ENCODE results near the gene TTLL10. TPM values are rescaled to one million over a fixed set of nuclear protein-coding genes. Genes with fewer than 3 reads are reported as not detected.

Gene TTLL10
- total and polyA plus RNA-seq, 4 donors: 0.15 TPM; not detected in 3

DNA sequence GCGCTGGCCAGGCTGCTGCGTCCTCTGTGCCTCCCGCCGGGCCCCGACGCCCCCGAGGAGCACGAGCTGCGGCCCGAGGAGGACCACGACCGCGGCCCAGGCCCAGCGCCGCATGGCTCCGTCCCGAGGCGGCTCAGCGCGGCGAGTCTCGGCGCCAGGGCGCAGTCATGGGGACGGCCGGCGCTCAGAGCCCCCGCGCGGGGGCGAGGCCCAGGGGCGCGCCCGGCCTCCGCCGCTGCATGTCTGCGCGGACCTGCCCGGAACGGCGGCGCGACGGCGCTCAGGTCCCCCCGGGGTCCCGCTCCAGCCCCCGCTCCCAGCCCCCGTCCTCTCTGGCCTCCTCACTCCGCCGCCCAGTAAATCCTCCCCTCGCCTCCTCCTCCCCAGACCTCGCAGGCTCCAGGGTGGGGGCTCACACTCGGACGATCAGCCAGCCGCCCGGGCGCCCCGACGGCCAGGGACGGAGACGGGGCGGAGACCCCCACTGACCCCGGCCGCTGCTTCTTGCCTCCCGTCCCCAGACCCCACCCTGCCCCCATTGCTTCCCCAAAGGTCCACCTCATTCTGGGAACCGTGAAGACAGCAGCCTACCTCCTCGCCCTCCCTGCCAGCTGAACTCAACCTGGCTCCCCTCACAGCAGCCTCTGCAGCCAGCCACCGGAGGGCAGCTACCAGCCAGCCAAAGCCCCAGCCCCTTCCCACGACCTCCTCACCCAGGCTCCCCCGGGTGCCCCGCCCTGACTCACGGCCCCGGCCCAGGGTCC lies 73.1 kb downstream of the TTLL10 start, which contains the start of gene C1QTNF12:
Gene C1QTNF12, minus strand, starts transcription at position 146 of the 764 bp plus-strand sequence. Its CDS starts 32 bp downstream, at position 114.
- Histone ChIP-seq H3K4me3 (ENCODE audit: low read length in 2 of 2) (no peak within 1 kb of the TSS), H3K27me3 (ENCODE audit: control insufficient read depth in 1 of 2, insufficient read depth in 2 of 2, low read length in 1 of 2) (no peaks in the 10 kb centered on the region), H3K36me3 (ENCODE audit: control insufficient read depth in 1 of 2, insufficient read depth in 2 of 2, low read length in 1 of 2) (no peaks in the 10 kb centered on the region), H3K9me3 (ENCODE audit: control insufficient read depth, low read length) (no peaks in the 10 kb centered on the region), H3K4me1 (ENCODE audit: control insufficient read depth in 1 of 2, insufficient read depth in 2 of 2, low read length in 2 of 2) (no peaks in the 10 kb centered on the region), H3K27ac (ENCODE audit: low read depth in 1 of 2, low read length in 2 of 2) (no peak within 1 kb of the TSS)
- WGBS, 2 donors: 2 to 6% methylated on average over 44 to 74 of the region's 74 CpGs
- intact Hi-C loops (cut with DNase I): no loop called here
- DNase-seq (no peak), ATAC-seq (ENCODE audit: low FRiP score) (no peak)

DNA sequence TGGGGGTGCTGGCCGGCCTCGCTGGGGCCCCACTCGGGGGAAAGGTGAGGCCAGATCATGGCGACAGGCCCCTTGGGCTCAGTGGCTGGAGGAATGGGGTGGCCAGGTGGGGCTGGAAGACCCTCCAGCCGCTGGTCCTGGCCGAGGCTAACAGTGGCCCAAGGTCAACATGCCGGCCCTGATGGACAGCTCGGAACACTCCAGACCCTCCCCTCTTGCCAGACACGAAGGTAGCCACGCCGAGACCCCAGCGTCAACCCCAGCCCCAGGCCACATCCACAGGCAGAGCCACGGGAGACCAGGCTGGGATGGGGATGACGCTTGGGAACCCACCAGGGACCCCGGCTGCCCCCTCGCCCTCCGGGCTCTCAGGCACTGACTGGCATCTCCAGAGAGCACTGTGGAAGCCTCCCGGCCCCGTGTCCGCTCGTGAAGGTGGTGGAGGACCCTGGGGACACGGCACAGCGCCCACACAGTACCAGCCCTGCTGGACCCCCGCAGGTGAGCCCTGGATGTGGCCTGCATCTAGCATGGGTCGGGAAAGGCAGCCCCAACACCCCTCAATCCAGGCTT lies 73.7 kb downstream of the TTLL10 start:
- 55 to 64% methylated on average over 25 of the region's 25 CpGs for WGBS, 2 donors
- no peak for ATAC-seq (ENCODE audit: low FRiP score)
- no peaks in the 10 kb centered on the region for H3K4me1 ChIP-seq (ENCODE audit: control insufficient read depth in 1 of 2, insufficient read depth in 2 of 2, low read length in 2 of 2)
- H3K4me3 ChIP-seq (ENCODE audit: low read length in 2 of 2): no peak overlapping the region
- H3K27me3 ChIP-seq (ENCODE audit: control insufficient read depth in 1 of 2, insufficient read depth in 2 of 2, low read length in 1 of 2): no peaks in the 10 kb centered on the region
- intact Hi-C loops (cut with DNase I): no loop called here
- no peak overlapping the region for H3K27ac ChIP-seq (ENCODE audit: low read depth in 1 of 2, low read length in 2 of 2)
- no peaks in the 10 kb centered on the region for H3K9me3 ChIP-seq (ENCODE audit: control insufficient read depth, low read length)
- no peak for DNase-seq
- no peaks in the 10 kb centered on the region for H3K36me3 ChIP-seq (ENCODE audit: control insufficient read depth in 1 of 2, insufficient read depth in 2 of 2, low read length in 1 of 2)

Small RNA genes lying within 50 kb of the gene (microRNA-seq; reads per million reads assigned to microRNA genes)
- gene MIR200A (3.6 to 8.0 reads per million in 2 donors), gene MIR200B (14.3 to 17.9 reads per million in 2 donors), gene MIR429 (0 to 2.0 reads per million in 2 donors)

Other genes starting within 250 kb of the TTLL10 start
- 10 to 100 TPM; 30.1 to 44.3 TPM for gene SAMD11, start 250.0 kb upstream of the TTLL10 start, total RNA-seq
- gene SAMD11, start 250.0 kb upstream of the TTLL10 start, polyA plus RNA-seq: 1 to 10 TPM; 2.6 to 7.2 TPM
- 10 to 100 TPM; 35.8 to 41.4 TPM for gene NOC2L, start 214.6 kb upstream of the TTLL10 start, total RNA-seq
- 10 to 100 TPM; 17.3 to 55.5 TPM for gene NOC2L, start 214.6 kb upstream of the TTLL10 start, polyA plus RNA-seq
- 10 to 100 TPM; 10.0 to 19.9 TPM for gene KLHL17, start 213.3 kb upstream of the TTLL10 start, total RNA-seq
- gene KLHL17, start 213.3 kb upstream of the TTLL10 start, polyA plus RNA-seq: 10 to 100 TPM in 1 of 2 donors, 1 to 10 TPM in 1; 2.8 to 40.5 TPM
- 1 to 10 TPM in 1 of 2 donors, under 1 TPM in 1; 0.52 to 1.2 TPM for gene PLEKHN1, start 207.4 kb upstream of the TTLL10 start, total RNA-seq
- gene PLEKHN1, start 207.4 kb upstream of the TTLL10 start, polyA plus RNA-seq: under 1 TPM; 0.13 to 0.61 TPM
- gene PERM1, start 191.8 kb upstream of the TTLL10 start, total RNA-seq: under 1 TPM; 0.42 to 0.49 TPM
- 1 to 10 TPM in 1 of 2 donors, under 1 TPM in 1; 0.50 to 1.5 TPM for gene PERM1, start 191.8 kb upstream of the TTLL10 start, polyA plus RNA-seq
- 10 to 100 TPM; 31.3 to 47.5 TPM for gene HES4, start 173.8 kb upstream of the TTLL10 start, total RNA-seq
- gene HES4, start 173.8 kb upstream of the TTLL10 start, polyA plus RNA-seq: 10 to 100 TPM in 1 of 2 donors, 1 to 10 TPM in 1; 3.6 to 82.3 TPM
- 10 to 100 TPM; 34.4 to 40.8 TPM for gene ISG15, start 160.4 kb upstream of the TTLL10 start, total RNA-seq
- 100 to 1,000 TPM in 1 of 2 donors, 10 to 100 TPM in 1; 79.5 to 104 TPM for gene ISG15, start 160.4 kb upstream of the TTLL10 start, polyA plus RNA-seq
- 10 to 100 TPM; 25.1 to 38.6 TPM for gene AGRN, start 153.8 kb upstream of the TTLL10 start, total RNA-seq
- gene AGRN, start 153.8 kb upstream of the TTLL10 start, polyA plus RNA-seq: 10 to 100 TPM in 1 of 2 donors, 1 to 10 TPM in 1; 4.3 to 20.1 TPM
- not detected for gene RNF223, start 99.6 kb upstream of the TTLL10 start, total RNA-seq
- not detected for gene RNF223, start 99.6 kb upstream of the TTLL10 start, polyA plus RNA-seq
- gene C1orf159, start 57.8 kb upstream of the TTLL10 start, total RNA-seq: 10 to 100 TPM in 1 of 2 donors, 1 to 10 TPM in 1; 9.3 to 13.6 TPM
- gene C1orf159, start 57.8 kb upstream of the TTLL10 start, polyA plus RNA-seq: 10 to 100 TPM in 1 of 2 donors, 1 to 10 TPM in 1; 4.0 to 35.4 TPM
- 1 to 10 TPM; 1.0 to 1.1 TPM for gene TNFRSF18, start 32.7 kb downstream of the TTLL10 start, total RNA-seq
- 1 to 10 TPM in 1 of 2 donors, not detected in 1; 1.3 TPM for gene TNFRSF18, start 32.7 kb downstream of the TTLL10 start, polyA plus RNA-seq
- 1 to 10 TPM; 1.6 to 3.5 TPM for gene TNFRSF4, start 40.3 kb downstream of the TTLL10 start, total RNA-seq
- gene TNFRSF4, start 40.3 kb downstream of the TTLL10 start, polyA plus RNA-seq: 1 to 10 TPM in 1 of 2 donors, not detected in 1; 1.0 TPM
- gene SDF4, start 58.1 kb downstream of the TTLL10 start, total RNA-seq: 100 to 1,000 TPM; 138 to 140 TPM
- gene SDF4, start 58.1 kb downstream of the TTLL10 start, polyA plus RNA-seq: 100 to 1,000 TPM in 1 of 2 donors, 10 to 100 TPM in 1; 73.3 to 158 TPM
- gene B3GALT6, start 58.4 kb downstream of the TTLL10 start, total RNA-seq: 10 to 100 TPM; 11.3 to 12.8 TPM
- gene B3GALT6, start 58.4 kb downstream of the TTLL10 start, polyA plus RNA-seq: 1 to 10 TPM; 2.5 to 9.3 TPM
- 1 to 10 TPM; 3.9 to 4.3 TPM for gene C1QTNF12, start 72.8 kb downstream of the TTLL10 start, total RNA-seq
- 10 to 100 TPM in 1 of 2 donors, 1 to 10 TPM in 1; 3.4 to 10.0 TPM for gene C1QTNF12, start 72.8 kb downstream of the TTLL10 start, polyA plus RNA-seq
- 10 to 100 TPM; 46.9 to 49.4 TPM for gene UBE2J2, start 100.0 kb downstream of the TTLL10 start, total RNA-seq
- gene UBE2J2, start 100.0 kb downstream of the TTLL10 start, polyA plus RNA-seq: 10 to 100 TPM; 17.2 to 49.3 TPM
- gene SCNN1D, start 106.6 kb downstream of the TTLL10 start, total RNA-seq: 1 to 10 TPM; 3.5 to 8.2 TPM
- 10 to 100 TPM in 1 of 2 donors, 1 to 10 TPM in 1; 7.9 to 24.1 TPM for gene SCNN1D, start 106.6 kb downstream of the TTLL10 start, polyA plus RNA-seq
- gene ACAP3, start 134.1 kb downstream of the TTLL10 start, total RNA-seq: 10 to 100 TPM; 25.0 to 69.2 TPM
- 10 to 100 TPM; 10.6 to 63.9 TPM for gene ACAP3, start 134.1 kb downstream of the TTLL10 start, polyA plus RNA-seq
- 10 to 100 TPM in 1 of 2 donors, 1 to 10 TPM in 1; 7.4 to 12.6 TPM for gene PUSL1, start 134.7 kb downstream of the TTLL10 start, total RNA-seq
- 10 to 100 TPM in 1 of 2 donors, 1 to 10 TPM in 1; 5.8 to 13.7 TPM for gene PUSL1, start 134.7 kb downstream of the TTLL10 start, polyA plus RNA-seq
- gene INTS11, start 150.8 kb downstream of the TTLL10 start, total RNA-seq: 100 to 1,000 TPM; 114 to 121 TPM
- 100 to 1,000 TPM in 1 of 2 donors, 10 to 100 TPM in 1; 48.0 to 995 TPM for gene INTS11, start 150.8 kb downstream of the TTLL10 start, polyA plus RNA-seq
- gene CPTP, start 150.9 kb downstream of the TTLL10 start, total RNA-seq: 10 to 100 TPM; 13.9 to 16.4 TPM
- 10 to 100 TPM; 12.9 to 14.9 TPM for gene CPTP, start 150.9 kb downstream of the TTLL10 start, polyA plus RNA-seq
- under 1 TPM; 0.24 to 0.36 TPM for gene TAS1R3, start 157.4 kb downstream of the TTLL10 start, total RNA-seq
- gene TAS1R3, start 157.4 kb downstream of the TTLL10 start, polyA plus RNA-seq: under 1 TPM; 0.25 to 0.31 TPM
- gene DVL1, start 175.5 kb downstream of the TTLL10 start, total RNA-seq: 10 to 100 TPM; 48.7 to 53.7 TPM
- 10 to 100 TPM; 21.2 to 71.9 TPM for gene DVL1, start 175.5 kb downstream of the TTLL10 start, polyA plus RNA-seq
- gene MXRA8, start 184.7 kb downstream of the TTLL10 start, total RNA-seq: 100 to 1,000 TPM; 105 to 221 TPM
- gene MXRA8, start 184.7 kb downstream of the TTLL10 start, polyA plus RNA-seq: 100 to 1,000 TPM in 1 of 2 donors, 10 to 100 TPM in 1; 52.3 to 364 TPM
- 10 to 100 TPM; 59.6 to 65.6 TPM for gene AURKAIP1, start 201.3 kb downstream of the TTLL10 start, total RNA-seq
- 100 to 1,000 TPM; 119 to 154 TPM for gene AURKAIP1, start 201.3 kb downstream of the TTLL10 start, polyA plus RNA-seq
- gene CCNL2, start 225.5 kb downstream of the TTLL10 start, total RNA-seq: 100 to 1,000 TPM; 153 to 246 TPM
- 100 to 1,000 TPM in 1 of 2 donors, 10 to 100 TPM in 1; 34.6 to 409 TPM for gene CCNL2, start 225.5 kb downstream of the TTLL10 start, polyA plus RNA-seq
- gene MRPL20, start 233.4 kb downstream of the TTLL10 start, total RNA-seq: 10 to 100 TPM; 69.7 to 70.2 TPM
- 100 to 1,000 TPM; 144 to 184 TPM for gene MRPL20, start 233.4 kb downstream of the TTLL10 start, polyA plus RNA-seq
- gene ANKRD65, start 247.4 kb downstream of the TTLL10 start, total RNA-seq: 1 to 10 TPM; 1.5 to 6.9 TPM
- under 1 TPM in 1 of 2 donors, not detected in 1; 0.13 TPM for gene ANKRD65, start 247.4 kb downstream of the TTLL10 start, polyA plus RNA-seq